ENCODE measurements around the gene ZBED1.

The ZBED1 gene

GRCh38 chrX:2452799-2453198 is 48.0 kb downstream of the ZBED1 start:
- no peak for DNase-seq (ENCODE audit: low read depth)

GRCh38 chrX:2452317-2452784 is 48.4 kb downstream of the ZBED1 start:
- DNase-seq (ENCODE audit: low read depth), result no peak

GRCh38 chrX:2451501-2452316 is 49.1 kb downstream of the ZBED1 start:
- no peak for DNase-seq (ENCODE audit: low read depth)

GRCh38 chrX:2450681-2451080 is 50.1 kb downstream of the ZBED1 start:
- DNase-seq (ENCODE audit: low read depth), result no peak

- DNase-seq (ENCODE audit: low read depth), result no peak
Observed at GRCh38 chrX:2449135-2449886, 51.5 kb downstream of the ZBED1 start.

GRCh38 chrX:2447484-2447883 is 53.3 kb downstream of the ZBED1 start:
- no peak for DNase-seq (ENCODE audit: low read depth)

GRCh38 chrX:2446815-2447214 is 54.0 kb downstream of the ZBED1 start:
- no peak for DNase-seq (ENCODE audit: low read depth)

GRCh38 chrX:2445662-2446623 is 54.8 kb downstream of the ZBED1 start:
- no peak for DNase-seq (ENCODE audit: low read depth)

GRCh38 chrX:2442694-2443093 is 58.1 kb downstream of the ZBED1 start:
- no peak for DNase-seq (ENCODE audit: low read depth)

GRCh38 chrX:2441466-2441865 is 59.3 kb downstream of the ZBED1 start:
- no peak for DNase-seq (ENCODE audit: low read depth)

GRCh38 chrX:2439613-2440012 is 61.2 kb downstream of the ZBED1 start:
- no peak for DNase-seq (ENCODE audit: low read depth)
